ENCODE measurements around the gene CAMTA1.

- no peak for TF ChIP-seq CTCF (IDR thresholded peaks at IDR 0.05; ENCODE audit: low read length)
- TF ChIP-seq EZH2 (optimal IDR thresholded peaks at IDR 0.05; ENCODE audit: low read depth, low read length), result no peak
- TF ChIP-seq EZH2phosphoT487 (IDR thresholded peaks at IDR 0.05; ENCODE audit: low read length), result no peak
These were observed 267.4 kb downstream of the CAMTA1 start for GRCh38 chr1:7052701-7053100.
